ENCODE measurements around the gene R3HDM2.
"Not testable (repeated sequence)": the region's sequence is repeated elsewhere in the genome, so short reads cannot be mapped to it uniquely, and the experiment has no call there.

The R3HDM2 gene

GRCh38 chr12:57370696-57371095 is 60.1 kb downstream of the R3HDM2 start:
- no peak for DNase-seq

- DNase-seq: no peak
These were observed 60.8 kb downstream of the R3HDM2 start for GRCh38 chr12:57370072-57370471.

DNA sequence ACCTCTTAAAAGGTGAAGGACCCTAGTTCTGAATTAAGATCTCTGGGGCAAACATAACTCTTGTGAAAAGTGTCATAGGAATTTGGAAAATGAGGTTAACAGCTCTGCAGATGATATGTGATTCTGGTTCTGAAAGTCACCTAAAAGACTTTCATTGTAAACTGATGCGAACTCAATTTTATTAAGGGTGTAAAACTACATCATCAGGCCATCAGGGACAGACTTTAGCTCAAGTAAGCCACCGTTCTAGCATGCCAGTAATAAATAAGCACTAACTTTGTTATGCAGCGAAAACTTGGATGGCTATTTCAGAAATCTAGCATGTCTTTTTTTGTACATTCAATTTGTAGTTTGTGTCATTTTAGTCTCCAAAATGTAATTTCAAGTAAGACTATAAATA is 61.6 kb downstream of the R3HDM2 start:
- no peak for DNase-seq

GRCh38 chr12:57368349-57369095 is 62.3 kb downstream of the R3HDM2 start:
- DNase-seq: no peak

DNA sequence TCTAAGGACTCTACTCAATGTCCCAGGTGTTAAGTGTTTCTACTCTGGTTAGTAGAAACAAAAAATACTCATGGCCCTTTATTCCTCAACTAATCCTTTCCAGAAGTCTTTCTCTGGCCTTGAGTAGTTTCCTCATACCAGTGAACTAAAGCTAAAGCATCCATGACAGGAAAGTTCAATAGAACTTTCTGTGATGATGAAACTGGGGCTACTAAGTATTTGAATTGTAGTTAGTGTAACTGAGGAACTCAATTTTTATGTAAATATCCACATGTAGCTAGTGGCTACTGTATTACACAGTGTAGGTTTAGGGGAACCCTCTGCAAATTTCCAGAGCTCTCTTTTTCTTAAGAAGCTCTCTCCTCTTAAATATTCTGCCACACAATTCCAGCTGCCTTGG is 63.7 kb downstream of the R3HDM2 start:
- DNase-seq: no peak

DNA sequence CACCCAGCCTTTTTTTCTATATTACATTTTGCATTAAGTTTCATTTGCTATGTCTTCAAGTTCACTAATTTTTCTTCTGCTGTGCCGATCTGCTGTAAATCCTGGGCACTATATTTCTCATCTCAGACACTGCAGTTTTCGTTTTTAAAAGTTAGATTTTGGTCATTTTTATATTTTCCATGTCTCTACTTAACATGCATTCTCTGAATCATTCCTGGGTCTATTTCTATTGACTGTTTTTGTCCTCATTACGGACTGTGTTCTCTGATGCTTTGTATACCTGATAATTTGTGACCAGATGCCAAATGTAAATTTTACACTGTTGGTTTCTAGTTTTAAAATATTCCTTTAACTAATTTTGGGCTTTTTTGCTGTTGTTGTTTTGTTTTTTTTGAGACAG is 64.5 kb downstream of the R3HDM2 start:
- DNase-seq: no peak

DNA sequence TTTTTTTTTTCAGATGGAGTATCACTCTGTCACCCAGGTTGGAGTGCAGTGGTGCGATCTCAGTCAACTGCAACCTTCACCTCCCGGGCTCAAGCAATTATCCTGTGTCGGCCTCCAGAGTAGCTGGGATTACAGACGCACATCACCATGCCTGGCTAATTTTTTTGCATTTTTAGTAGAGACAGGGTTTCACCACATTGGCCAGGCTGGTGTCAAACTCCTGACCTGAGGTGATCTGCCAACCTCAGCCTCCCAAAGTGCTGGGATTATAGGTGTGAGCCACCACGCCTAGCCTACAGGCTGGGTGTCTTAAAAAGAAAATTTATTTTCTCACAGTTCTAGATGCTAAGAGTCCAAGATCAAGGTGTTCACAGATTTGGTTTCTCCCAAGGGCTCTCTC is 66.7 kb downstream of the R3HDM2 start:
- not testable (repeated sequence) for DNase-seq

DNA sequence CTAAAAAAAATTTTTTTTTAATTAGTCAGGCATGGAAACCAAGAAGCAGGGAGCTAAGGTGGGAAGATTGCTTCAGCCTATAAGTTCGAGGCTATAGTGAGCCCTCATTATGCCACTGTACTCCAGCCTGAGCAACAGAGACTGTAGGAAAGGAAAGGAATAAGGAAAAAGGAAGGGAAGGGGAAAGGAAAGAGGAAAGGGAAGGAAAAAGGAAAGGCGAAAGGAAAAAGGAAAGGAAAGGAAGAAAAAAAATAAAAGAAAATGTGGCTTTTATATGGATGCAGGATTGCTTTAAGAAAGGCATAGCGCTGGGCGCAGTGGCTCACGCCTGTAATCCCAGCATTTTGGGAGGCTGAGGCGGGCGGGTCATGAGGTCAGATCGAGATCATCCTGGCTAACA is 70.4 kb downstream of the R3HDM2 start:
- DNase-seq: no peak

- no peak for DNase-seq
These were observed 72.2 kb downstream of the R3HDM2 start for GRCh38 chr12:57358646-57359045.

DNA sequence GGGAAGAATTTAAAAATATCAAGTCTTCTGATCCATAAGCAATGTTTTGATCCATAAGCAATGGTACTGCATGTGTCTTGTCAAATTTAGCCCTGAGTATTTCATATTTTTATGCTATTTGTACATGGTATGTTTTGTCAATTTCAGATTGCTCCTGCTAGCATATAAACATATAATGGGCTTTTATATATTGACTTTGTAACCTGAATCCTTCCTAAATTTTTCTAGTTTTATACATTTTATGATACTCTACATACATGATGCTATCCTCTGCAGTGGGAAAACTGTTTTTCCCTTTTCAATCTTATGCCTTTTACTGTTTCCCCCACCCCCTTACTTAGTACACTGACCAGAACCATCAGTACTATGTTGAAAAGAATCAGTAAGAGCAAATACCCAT is 75.1 kb downstream of the R3HDM2 start:
- DNase-seq: no peak

GRCh38 chr12:57352166-57352565 is 78.7 kb downstream of the R3HDM2 start:
- no peak for DNase-seq

GRCh38 chr12:57347284-57347683 is 83.6 kb downstream of the R3HDM2 start:
- DNase-seq: no peak

DNA sequence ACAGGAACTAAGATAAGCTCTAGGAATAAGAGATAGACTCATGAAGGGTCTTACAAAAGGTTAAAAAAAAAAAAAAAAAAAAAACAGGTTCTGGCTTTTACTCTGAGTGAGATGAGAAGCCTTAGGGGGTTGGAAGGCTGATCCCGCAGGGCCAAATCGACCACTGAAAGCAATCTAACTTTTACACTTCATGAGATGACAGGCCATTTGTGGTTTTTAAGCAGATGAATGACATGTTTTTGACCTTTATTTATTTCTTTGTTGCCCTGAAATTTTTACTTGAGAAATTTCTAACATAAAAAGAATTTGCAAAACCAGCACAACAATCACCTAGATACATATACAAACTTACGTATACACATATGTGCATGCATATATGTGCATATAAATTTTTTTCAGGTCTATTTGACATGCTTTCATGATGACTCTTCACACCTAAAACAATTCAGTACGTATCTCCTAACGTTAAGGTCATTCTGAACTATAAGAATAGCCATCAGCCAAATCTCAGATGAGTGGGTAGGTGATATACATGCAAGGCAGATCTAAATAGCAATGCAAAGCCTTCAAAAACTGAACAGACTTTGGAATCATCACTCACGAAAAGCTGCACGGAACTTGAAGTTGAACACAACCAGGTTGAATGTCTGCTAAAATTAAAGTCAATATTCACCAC is 87.0 kb downstream of the R3HDM2 start:
- no peak for DNase-seq

- DNase-seq: no peak
These were observed 88.6 kb downstream of the R3HDM2 start for GRCh38 chr12:57342207-57342691.

GRCh38 chr12:57341275-57341990 is 89.4 kb downstream of the R3HDM2 start:
- DNase-seq: no peak

- DNase-seq: no peak
These were observed 90.7 kb downstream of the R3HDM2 start for GRCh38 chr12:57340104-57340503.

DNA sequence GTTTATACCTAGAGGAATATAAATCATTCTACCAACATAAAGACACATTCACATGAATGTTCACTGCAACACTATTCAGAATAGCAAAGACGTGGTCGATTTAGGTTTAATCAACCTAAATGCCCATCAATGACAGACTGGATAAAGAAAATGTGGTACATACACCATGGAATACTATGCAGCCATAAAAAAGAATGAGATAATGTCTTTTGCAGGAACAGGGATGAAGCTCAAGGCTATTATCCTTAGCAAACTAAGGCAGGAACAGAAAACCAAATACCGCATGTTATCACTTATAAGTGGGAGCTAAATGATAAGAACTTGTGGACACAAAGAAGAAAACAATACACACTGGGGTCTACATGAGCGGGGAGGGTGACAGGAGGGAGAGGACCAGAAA is 94.5 kb downstream of the R3HDM2 start:
- not testable (repeated sequence) for DNase-seq

- no peak for DNase-seq
These were observed 96.6 kb downstream of the R3HDM2 start for GRCh38 chr12:57334219-57334618.

DNA sequence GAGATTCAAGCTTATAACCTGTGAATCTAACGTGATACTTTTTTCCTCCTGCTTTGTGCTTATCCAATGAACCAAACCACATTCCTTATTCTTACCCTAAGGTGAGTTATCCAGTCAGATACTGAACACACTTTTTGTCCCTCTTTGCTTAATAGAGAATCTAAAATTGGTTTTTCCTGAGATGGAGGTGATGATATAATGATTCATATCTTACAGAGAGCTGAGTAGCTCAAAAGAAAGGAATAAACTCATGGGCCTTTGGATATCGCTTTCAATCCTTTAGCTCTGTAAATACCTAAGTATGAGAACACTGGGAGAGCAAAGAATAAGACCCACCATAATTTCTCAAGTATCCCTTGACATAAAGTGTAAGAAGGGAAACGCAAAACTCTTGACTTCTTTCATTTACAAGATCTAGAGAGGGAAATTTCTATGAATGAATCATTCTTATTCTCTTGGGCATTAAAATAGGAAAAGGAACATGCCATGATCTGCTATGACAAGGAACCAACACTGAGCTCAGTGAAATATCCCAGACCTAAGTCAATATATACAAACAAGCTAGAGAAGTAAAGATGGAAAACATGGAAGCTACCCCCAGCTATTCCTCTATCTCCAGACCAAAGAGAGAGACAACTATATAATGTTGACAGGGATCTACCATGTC is 98.1 kb downstream of the R3HDM2 start:
- no peak for DNase-seq

DNA sequence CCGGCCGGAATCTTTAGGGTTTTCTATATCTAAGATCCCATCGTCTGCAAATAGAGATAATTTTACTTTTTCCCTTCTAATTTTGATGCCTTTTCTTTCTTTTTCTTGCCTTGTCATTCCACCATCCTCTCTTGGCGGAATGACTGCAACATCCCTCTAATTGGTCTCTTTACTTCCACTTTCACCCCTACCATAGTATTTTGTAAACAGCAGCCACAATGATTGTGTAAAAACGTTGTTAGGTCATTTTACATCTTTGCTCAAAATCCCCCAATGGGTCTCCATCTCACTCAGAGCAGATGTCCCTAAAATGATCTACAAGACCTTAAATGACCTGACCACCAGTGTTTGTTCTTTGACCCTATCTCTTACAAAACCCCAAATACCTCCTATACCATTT is 99.9 kb downstream of the R3HDM2 start:
- DNase-seq: no peak

GRCh38 chr12:57329219-57329618 is 101.6 kb downstream of the R3HDM2 start:
- DNase-seq: no peak

- no peak for DNase-seq
These were observed 105.4 kb downstream of the R3HDM2 start for GRCh38 chr12:57325395-57325794.

GRCh38 chr12:57323416-57323815 is 107.4 kb downstream of the R3HDM2 start:
- no peak for DNase-seq

Data from stimulated activated naive CD4-positive, alpha-beta T cell treated with Interleukin-2 at 50 U/mL for 16 hours (primary cell).